HG03460 (cell line): ENCODE data around the gene TPRG1.

Experiments
- ATAC-seq: cut with Tn5 transposase; IDR thresholded peaks from one replicate; pipeline ENCODE4 v1.9.1; 2021; ENCODE audit not compliant: unreplicated experiment

TPRG1 gene

DNA sequence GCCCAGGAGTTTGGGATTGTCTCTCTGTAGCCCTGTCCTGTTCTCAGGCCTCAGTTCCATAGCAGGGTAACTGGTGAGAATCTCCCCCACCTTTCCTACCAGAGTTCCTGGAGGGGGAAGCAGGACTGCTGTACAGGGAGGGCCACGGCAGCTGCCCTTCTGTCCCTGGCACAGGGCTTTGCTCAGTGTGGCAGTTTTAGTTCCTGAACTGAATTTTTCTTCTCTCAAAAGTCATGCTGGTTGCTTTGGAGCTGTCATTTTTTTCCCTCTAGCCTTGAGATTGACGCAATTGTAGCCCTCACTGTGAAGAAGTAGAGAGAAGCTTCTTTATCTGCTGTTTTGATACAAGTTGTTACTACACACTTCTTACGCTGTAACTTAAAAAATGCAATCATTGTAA, 55.5 kb downstream of the TPRG1 start:
- ATAC-seq: no peak

DNA sequence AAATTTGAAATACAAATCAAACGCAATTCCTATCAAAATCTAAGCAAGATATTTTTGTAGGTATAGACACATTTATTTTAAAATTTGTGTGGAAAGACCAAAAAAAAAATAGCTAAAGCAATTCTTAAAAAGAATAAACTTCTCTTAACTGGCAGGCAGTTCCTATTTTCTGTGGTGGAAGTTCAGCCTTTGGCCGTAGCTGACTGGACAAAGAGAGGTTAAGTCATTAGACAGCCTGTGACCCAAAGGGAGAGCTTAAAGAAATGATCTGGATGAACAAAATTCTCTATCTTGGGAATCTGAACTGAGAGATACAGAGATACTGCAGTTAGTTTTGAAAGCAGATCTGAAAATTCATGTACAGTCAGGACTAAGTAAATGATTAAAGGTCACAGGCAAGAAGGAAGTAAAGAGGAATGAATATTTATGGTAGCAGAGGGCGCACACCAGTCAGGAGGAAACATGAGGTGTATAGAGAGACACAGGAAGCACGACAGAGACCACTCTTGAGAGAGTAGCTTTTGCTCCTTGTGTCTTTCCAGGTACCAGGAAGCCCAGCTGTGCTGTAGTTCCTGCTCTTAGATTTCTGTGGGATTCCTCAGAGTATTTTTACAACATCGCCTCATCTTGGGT, 57.5 kb downstream of the TPRG1 start:
- ATAC-seq: peak; percentile 73

DNA sequence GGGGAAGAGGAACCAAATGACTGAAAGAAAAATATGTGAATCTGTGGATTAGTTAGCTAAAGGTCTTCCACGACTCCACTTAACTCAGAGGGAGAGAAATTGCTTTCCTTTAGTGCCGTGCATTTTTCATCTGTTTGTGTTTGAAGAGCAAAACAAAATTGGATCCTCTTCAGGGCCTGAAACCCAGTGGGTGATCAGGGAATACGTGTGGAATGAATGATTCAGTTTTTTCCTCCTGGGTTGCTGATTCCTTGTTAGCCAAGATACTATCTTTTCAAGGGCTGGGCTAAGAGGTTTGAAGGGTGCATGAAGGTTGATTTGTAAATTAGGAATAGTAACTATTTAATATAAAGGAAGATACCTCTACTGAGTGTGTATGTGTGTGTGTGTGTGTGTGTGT, 61.0 kb downstream of the TPRG1 start:
- no peak for ATAC-seq

DNA sequence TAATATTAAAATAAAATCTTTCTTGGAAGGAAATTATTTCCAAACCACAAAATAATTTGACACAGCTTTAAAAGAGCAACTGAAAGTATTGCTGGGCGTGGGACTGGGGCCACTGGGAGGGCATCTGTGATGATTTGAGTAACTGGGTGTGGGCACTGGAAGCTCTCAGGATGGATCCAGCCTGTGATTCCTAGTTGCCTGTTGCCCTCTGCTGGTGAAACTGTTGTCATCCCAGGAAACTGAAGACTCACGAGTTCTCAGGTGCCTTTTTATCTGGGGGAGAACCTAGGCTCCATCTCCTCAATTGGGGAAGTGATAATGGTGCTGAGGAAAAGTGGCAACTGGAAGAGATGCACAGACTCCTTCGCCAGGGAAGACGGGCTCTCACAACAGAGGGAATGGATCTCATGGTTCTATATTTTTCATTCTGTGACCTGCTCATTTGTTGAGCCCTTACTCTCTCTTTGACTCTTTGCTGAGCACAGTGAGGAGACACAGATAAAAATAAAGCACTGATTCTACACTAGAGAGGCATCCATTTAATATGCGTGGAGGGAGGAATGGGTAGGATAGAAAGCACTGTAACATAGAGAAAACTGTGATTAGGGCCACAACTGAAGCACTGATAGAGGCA, 61.6 kb downstream of the TPRG1 start:
- no peak for ATAC-seq

DNA sequence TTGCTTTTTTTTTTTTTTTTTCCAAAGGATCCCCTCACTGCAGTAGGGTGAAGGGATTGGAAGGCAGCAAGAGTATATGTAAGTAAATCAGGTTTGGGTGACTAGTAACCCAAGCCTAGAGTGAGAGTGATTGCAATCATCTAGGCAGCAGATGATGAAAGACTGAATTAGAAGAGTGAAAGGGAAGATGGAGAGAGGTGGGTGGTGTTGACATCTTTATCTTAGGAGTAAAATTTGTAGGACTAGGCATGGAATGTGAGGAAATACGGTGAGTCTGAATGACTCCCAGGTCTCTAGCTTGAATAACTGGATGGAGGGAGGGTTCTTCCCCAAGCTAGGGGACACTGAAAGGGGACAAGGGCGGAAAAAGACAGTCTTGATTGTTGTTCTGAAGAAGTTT, 63.4 kb downstream of the TPRG1 start:
- no peak for ATAC-seq

DNA sequence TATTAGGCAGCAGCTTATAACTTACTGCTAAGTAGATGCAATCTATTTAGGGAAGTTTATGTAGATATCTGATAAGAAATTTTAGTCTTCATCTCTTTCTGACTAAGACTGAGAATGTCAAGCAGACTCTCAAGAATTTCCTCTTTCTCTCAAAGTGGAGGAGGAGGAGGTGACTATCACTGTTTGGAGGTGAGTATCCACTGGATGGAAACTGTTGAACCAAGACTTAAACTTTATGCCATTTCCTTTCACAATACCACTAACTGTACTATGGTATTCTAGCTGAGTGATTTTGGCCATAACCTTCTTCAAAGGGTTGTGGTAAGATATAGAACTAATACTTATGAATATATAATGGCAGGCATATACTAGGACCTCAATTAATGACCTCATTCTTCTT, 64.6 kb downstream of the TPRG1 start:
- ATAC-seq: no peak

DNA sequence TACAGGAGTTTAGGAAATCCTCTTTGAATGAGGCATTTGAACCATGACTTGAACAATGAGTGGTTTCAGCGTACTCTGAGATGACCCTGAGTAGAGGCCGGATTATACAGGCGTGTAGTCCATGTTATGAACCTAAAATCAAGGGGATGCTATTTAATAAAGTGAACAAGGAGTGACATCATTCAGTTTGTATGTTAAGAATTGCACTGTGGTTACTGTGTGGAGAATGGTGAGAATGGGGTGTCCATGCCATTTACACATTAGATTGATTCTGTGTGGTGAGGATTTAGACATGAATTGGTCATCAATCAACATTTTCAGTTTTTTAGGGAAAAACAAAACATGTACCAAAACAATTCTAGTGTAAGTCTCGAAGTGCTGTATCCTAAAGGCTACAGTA, 65.8 kb downstream of the TPRG1 start:
- no peak for ATAC-seq

DNA sequence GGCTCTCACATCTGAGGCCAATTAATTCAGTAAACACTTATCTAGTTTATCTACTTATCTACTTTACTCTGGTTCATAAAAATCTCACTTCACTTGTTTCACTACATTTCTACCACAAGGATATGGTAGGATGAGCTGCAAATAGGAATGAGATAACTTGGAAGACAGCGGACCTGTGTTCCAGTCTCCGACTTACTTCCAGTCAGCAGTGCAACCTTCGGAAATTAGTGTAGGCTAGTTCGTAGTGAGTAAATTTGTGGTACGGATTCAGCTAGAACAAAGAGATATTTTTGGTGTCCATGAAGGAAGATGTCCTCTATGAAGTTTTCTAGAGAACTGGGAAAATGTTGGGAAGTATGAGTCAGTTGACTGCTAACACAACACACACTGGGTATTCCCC, 66.3 kb downstream of the TPRG1 start:
- ATAC-seq: no peak

DNA sequence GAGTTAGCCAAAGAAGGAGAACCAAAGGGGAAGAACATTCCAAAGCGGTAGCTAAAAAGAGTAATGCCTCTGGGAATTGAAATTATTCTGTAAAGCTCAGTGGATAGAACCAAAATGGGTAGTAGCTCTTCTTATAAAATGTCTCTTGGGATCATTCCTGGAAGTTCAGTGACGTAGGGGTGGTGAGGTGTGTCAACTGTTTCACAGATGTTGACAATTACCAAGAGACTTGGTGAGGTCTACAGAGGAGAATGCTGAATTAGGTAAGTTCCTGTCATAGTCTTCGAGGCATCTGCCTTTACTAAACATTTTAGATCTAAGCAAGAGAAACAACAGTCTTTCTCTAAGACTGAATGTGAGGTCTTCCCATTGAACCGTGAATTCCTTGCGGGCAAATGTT, 67.8 kb downstream of the TPRG1 start:
- ATAC-seq: no peak

DNA sequence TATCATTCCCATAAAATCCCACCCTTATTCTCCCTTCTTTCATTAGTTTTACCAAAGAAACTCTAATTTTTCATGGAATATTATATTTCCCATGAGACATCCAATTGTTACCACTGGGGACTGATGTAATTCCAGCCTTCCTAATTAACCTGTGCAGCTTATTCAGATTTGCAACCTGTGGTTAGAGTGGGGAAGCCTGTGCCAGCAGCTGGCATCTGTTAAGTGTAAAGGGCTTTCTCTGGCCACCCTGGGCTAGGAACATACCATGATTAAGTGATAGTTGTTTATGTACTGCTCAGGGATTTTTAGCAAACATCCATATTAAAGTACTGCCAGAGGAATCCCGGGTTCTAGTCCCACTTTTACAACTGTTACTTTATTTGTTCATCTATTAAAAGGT, 78.2 kb downstream of the TPRG1 start:
- ATAC-seq: no peak

DNA sequence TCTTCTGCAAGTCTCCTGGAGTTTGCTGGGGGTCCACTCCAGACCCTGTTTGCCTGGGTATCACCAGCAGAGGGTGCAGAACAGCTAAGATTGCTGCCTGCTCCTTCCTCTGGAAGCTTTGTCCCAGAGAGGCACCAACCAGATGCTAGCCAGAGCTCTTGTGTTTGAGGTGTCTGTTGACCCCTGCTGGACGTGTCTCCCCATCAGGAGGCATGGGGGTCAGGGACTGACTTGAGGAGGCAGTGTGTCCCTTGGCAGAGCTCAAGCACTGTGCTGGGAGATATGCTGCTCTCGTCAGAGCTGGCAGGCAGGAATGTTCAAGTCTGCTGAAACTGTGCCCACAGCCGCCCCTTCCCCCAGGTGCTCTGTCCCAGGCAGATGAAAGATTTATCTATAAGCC, 86.5 kb downstream of the TPRG1 start:
- ATAC-seq: no peak

DNA sequence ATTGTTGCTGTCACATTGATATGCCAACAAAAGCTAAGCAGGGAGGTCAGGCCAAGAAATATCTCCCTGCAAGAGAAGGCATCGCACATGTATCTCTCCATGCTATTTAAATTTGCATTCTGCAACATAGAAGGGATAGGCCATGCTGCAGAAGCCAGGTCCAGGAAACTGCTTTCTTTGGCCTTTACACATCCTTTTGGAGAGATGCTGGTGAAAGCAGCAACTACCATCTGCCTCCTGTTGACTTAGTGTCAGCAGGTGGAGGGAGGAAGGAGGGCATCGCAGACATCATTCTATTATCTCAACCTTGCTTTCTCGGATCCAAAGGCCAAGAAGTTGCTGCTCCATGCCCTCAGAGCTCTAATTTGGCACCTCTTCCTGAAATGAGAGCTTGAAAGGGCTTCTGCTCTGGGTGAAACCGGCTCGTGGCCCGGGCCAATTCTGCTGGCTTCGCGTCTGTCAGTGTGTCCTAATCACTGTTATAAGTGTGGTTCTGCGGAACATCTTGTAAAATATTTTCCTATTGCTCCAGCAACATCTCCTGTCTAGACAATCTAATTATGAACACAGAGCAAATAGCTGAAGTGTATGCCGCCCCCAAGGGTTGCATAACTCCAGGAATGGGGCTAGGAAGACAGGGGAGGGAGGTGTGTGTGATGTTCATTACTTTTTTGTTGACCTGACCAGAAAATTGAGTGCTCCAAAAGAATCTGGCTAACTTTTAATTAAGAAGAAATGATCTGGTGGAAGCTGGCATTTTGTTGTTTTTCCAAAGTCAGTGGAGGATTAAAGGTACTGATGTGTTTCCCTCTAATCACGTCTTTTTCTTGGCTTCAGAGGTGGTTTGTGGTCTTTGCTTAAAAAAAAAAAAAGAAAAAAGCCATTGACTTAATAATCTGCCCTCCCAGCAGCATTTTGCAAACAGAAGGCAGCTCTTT, 89.1 kb downstream of the TPRG1 start:
- no peak for ATAC-seq

DNA sequence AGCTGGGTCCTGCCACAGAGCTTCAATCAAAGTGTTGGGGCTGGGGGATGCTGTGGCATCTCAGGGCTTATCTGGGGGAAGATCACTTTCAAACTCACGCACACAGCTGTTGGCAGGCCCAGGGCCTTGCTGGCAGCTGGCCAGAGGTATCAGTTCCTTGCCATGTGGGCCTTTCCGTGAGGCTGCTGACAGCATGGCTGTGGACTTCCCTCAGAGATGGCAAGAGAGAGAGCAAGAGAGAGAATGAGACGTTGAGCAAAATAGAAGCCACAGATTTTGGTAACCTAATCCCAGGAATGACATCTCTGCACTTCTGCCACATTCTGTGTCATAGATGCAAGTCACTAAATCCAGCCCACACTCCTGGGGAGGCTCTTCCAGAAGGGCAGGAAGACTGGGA, 91.0 kb downstream of the TPRG1 start:
- ATAC-seq: no peak

DNA sequence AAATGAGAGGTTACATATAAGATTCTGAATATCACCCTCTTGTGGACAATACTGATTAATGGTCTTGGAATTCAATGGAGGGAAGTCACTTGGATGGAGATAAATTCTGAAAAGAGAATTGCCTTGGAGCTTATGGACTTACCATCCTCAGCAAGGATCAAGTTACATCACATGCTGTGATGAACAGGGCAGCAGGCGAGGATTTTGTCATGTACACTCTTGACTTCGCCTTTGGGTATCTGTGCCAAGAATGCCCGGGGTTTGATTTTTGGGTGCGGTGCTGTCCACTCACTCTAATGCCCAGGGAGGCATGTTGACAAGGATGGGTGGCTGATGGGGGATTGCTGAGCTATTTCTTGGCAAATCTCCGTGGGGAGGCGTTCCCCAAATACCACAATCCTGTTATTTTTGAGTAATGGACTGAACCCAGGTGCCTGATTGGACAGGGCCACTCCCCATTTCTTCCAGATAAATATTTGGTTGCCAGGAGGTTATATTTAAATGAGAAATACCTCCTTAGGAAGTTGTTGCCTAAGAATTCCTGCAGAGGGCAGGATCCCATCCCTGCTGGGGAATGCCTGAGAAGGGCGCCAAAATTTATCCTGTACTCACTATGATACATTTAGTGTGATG, 96.3 kb downstream of the TPRG1 start:
- ATAC-seq: no peak

DNA sequence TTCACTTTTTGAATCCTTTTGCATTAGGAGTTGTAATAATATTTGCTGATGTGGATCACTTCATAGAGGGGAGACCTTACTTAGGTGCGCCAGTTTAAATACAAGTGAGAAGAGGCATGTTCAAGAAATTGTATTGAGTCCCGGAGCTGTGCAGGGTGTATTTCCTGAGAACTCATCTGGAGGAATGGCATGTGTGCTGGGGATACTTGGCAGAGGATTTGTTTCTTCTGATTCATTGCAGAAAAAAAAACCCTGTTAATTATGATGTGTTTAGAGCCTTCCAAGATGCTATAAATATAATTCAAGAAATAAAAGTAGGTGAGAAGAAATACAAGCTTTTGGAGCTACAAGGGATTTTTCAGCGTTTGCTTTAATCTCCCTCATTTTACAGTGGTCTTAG, 97.6 kb downstream of the TPRG1 start:
- no peak for ATAC-seq

DNA sequence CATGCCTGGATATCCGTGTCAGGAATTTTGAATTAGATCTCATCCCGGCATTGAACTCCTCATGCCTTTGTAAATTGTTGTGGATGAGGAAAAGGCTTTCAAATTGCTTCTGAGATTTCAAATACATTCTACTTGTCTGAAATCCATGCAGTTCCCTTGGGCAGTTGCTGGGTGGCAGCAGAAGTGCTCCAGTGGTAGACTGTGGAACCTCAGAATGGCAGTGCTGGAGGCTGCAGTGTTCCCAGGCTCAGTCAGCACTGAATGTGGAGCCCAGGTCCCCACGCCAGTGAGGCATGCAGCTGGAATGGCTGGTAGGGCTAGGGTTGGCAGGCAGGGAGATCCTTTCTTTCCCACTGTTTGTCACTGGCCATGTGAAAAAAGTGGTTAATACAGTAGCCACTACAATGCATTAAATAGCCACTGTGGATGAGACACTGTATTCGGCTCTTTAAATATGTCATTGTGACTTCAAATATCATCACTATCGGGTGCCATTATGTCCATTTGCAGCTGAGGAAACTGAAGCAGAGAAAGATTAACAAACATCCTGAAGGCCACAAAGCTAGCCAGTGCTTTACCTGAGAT, 98.6 kb downstream of the TPRG1 start:
- peak; percentile 73 for ATAC-seq

DNA sequence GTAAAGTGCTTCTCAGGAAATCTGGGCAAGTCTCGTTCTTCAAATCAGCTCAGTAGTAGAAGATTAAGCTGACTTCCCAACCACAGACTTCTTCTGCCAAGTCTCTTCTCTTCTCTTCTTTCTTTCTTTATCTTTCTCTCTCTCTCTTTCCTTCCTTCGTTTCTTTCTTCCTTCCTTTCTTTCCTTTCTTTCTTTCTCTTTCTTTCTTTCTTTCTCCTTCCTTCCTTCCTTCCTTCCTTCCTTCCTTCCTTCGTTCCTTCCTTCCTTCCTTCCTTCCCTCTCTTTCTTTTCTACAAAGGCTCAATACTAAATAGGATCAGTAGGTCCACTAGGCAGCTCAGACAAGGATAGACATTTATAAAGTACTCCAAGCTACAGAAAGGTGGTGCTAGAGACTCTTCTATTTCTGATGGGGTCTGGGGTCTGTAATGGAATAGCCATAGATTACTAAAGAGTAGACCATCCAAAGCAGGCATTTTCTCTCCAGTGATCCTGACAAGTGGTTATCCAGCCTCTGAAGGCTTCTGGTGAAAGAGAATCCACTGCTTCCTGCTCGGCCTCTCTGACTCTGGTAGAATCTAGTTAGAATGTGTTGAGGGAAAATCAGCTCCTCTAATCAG, 100.8 kb downstream of the TPRG1 start:
- no peak for ATAC-seq

DNA sequence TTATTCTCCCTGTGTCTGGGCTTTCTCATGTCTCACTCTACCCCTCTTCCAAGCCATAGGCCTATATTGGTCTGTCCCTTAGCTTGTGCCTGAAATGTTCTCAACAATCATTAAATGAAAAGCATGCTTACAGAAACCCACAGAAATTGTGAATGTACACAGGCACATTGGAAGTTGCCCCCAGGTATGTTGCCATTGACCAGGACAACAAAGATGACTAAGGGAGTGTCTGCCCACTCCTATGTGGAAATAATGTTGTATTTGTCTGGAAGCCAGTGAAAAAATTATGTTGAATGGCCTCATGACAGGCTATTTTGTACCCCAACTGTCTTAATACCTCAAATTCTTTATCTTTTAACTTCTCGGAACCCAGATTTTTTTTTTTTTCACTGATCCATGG, 102.0 kb downstream of the TPRG1 start:
- ATAC-seq: no peak

DNA sequence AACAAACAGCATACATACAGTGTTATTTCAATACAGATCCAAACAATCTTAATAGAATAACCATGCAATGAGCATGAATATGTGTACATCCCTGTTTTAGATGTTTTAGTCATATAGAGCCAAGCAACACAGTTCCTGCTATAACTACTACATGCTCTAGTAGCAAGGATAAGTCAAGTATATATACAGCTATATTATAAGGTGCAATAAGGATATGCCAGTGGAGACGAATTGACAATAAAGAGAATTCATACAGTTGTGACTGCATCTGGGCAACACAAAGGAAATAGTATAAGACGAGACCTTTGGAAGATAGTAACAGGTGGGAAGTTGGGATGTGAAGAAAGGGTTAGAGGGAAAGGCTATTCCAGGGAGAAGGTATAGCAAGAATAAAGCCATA, 103.4 kb downstream of the TPRG1 start:
- ATAC-seq: no peak

DNA sequence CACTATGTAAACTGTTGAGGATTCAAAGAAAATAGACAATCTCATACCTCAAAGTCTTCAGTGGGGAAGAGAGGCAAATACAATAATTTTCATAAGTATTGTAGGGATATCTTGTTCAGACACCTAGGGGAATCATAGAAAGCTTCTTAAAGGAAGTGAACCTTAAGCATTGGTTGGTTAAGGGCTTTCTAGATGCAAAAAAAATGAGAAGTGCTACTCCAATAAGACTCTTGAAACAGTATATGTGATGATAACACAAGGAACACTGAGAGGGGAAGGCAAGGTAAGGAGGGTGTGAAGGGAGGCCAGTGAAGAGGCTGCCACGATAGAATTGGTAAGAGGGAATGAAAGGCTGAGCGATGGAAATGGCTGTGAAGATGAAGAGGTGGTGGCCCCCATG, 104.1 kb downstream of the TPRG1 start:
- no peak for ATAC-seq
